ENCODE measurements around the gene NOP53.

DNA sequence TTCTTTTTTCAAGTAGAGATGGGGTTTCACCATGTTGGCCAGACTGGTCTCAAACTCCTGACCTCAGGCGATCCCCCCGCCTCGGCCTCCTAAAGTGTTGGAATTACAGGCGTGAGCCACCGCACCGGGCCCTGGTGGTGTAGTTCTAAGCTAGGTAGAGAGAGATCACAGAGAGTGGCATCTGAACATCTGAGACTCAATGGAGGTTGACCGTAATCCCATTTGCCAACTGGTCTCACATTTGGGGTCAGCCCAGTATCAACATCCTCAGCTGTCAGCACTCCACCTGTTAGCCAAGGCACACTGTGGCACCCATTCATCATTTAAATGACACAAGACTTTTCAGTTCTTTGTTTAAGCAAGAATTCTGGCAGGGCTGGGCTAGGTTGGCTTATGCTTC lies 41.2 kb downstream of the NOP53 start:
- TF ChIP-seq, protein P1, sequence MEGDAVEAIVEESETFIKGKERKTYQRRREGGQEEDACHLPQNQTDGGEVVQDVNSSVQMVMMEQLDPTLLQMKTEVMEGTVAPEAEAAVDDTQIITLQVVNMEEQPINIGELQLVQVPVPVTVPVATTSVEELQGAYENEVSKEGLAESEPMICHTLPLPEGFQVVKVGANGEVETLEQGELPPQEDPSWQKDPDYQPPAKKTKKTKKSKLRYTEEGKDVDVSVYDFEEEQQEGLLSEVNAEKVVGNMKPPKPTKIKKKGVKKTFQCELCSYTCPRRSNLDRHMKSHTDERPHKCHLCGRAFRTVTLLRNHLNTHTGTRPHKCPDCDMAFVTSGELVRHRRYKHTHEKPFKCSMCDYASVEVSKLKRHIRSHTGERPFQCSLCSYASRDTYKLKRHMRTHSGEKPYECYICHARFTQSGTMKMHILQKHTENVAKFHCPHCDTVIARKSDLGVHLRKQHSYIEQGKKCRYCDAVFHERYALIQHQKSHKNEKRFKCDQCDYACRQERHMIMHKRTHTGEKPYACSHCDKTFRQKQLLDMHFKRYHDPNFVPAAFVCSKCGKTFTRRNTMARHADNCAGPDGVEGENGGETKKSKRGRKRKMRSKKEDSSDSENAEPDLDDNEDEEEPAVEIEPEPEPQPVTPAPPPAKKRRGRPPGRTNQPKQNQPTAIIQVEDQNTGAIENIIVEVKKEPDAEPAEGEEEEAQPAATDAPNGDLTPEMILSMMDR (IDR thresholded peaks at IDR 0.05; ENCODE audit: borderline replicate concordance, extremely low read depth, low read length, poor library complexity, severe bottlenecking), result no peak
- TF ChIP-seq EZH2 (IDR thresholded peaks at IDR 0.05; ENCODE audit: borderline replicate concordance, low read depth, low read length, severe bottlenecking), result no peak
